AML-193 (cell line): ENCODE results near the gene PDE2A.

Source experiments
- DNase-seq, 2 experiments: peaks; one replicate each; lab custom pipeline; 2025; lab: John Stamatoyannopoulos, UW

The PDE2A gene

GRCh38 chr11:72682858-72683243 is 8.6 kb upstream of the PDE2A start:
- DNase-seq, result no peak

GRCh38 chr11:72682238-72682857 is 8.1 kb upstream of the PDE2A start:
- no peak for DNase-seq

GRCh38 chr11:72681226-72682153 is 7.3 kb upstream of the PDE2A start:
- DNase-seq, result no peak

- DNase-seq, result no peak
Observed at GRCh38 chr11:72680624-72681158, 6.5 kb upstream of the PDE2A start.

- DNase-seq, result no peak
Observed at GRCh38 chr11:72679869-72680268, 5.6 kb upstream of the PDE2A start.

GRCh38 chr11:72678524-72678923 is 4.3 kb upstream of the PDE2A start:
- DNase-seq, result no peak

GRCh38 chr11:72676861-72677341 is 2.7 kb upstream of the PDE2A start:
- peak in 1 of 2 experiments; percentile 21 for DNase-seq

GRCh38 chr11:72675221-72675620 is 999 bp upstream of the PDE2A start:
- DNase-seq, result no peak

- DNase-seq, result no peak
Observed at GRCh38 chr11:72673284-72673942, 809 bp downstream of the PDE2A start.

GRCh38 chr11:72672597-72673238 is 1.5 kb downstream of the PDE2A start:
- DNase-seq, result no peak

GRCh38 chr11:72671152-72672099 is 2.8 kb downstream of the PDE2A start:
- DNase-seq, result no peak

- no peak for DNase-seq
Observed at GRCh38 chr11:72670041-72670440, 4.2 kb downstream of the PDE2A start.

- no peak for DNase-seq
Observed at GRCh38 chr11:72669527-72669926, 4.7 kb downstream of the PDE2A start.

GRCh38 chr11:72668629-72669347 is 5.4 kb downstream of the PDE2A start:
- DNase-seq, result no peak

- no peak for DNase-seq
Observed at GRCh38 chr11:72665911-72666472, 8.2 kb downstream of the PDE2A start.

GRCh38 chr11:72662036-72662435 is 12.2 kb downstream of the PDE2A start:
- DNase-seq, result no peak

- DNase-seq, result no peak
Observed at GRCh38 chr11:72661486-72661885, 12.7 kb downstream of the PDE2A start.

- no peak for DNase-seq
Observed at GRCh38 chr11:72658989-72659640, 15.1 kb downstream of the PDE2A start.

GRCh38 chr11:72657411-72658100 is 16.7 kb downstream of the PDE2A start:
- no peak for DNase-seq
